ENCODE data around the gene LDB3. TPM values are rescaled to one million over a fixed set of nuclear protein-coding genes. Genes with fewer than 3 reads are reported as not detected.

LDB3 gene
- total RNA-seq, 3 donors from 2014 or later = 0.96 to 22.7 (median 3.2) TPM

DNA sequence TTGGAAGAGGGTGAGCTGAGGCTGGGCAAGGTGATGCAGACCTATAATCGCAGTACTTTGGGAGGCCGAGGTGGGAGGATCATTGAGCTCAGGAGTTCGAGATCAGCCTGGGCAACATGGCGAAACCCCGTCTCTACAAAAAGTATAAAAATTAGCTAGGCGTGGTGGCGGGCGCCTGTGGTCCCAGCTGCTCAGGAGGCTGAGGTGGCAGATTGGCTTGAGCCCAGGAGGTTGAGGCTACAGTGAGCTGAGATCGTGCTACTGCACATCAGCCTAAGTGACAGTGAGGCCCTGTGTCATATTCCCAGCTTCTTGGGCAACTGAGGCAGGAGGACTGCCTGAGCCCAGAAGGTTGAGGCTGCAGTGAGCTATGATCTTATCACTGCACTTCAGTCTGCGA is 101.7 kb downstream of the LDB3 start:
- intact Hi-C loops (cut with DNase I, micrococcal nuclease) = no loop called here
- TF ChIP-seq, protein P1, sequence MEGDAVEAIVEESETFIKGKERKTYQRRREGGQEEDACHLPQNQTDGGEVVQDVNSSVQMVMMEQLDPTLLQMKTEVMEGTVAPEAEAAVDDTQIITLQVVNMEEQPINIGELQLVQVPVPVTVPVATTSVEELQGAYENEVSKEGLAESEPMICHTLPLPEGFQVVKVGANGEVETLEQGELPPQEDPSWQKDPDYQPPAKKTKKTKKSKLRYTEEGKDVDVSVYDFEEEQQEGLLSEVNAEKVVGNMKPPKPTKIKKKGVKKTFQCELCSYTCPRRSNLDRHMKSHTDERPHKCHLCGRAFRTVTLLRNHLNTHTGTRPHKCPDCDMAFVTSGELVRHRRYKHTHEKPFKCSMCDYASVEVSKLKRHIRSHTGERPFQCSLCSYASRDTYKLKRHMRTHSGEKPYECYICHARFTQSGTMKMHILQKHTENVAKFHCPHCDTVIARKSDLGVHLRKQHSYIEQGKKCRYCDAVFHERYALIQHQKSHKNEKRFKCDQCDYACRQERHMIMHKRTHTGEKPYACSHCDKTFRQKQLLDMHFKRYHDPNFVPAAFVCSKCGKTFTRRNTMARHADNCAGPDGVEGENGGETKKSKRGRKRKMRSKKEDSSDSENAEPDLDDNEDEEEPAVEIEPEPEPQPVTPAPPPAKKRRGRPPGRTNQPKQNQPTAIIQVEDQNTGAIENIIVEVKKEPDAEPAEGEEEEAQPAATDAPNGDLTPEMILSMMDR (IDR thresholded peaks at IDR 0.05) = no peak
- no peak for DNase-seq
- H3K4me1 ChIP-seq (ENCODE audit: low read depth) = peaks cover 3% of the 10 kb centered on the region
- H3K9me3 ChIP-seq = no peaks in the 10 kb centered on the region
- no peak for ATAC-seq
- H3K36me3 ChIP-seq (ENCODE audit: low read depth) = no peaks in the 10 kb centered on the region
- no peak overlapping the region for H3K4me3 ChIP-seq

DNA sequence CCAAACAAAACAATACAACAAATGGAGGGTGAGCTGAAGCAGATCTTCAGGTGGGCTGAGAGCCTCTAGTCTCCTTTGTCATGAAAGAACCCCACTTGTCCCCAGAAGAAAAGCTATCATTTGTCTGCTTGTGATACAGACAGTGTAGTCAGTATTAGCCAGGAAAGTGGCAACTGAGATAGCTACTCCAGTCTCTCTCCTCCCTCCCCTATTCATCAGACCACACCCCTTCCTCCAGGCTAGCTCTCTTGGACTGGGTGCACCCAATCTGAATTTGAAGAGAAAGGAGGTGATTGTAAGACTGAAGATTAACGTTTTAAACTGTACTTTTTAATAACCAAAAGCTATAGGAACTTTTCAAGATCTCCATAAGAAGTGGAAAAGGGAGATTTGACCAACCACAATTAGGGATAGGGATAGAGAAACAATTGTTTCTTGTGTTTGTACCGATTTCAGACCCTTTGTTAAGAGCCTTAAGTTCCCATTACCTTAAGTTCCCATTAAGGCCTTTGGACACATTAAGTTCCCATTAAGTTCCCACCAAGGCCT is 102.2 kb downstream of the LDB3 start:
- ATAC-seq (peak; percentile 67), DNase-seq (no peak)
- H3K9me3 ChIP-seq = no peaks in the 10 kb centered on the region
- intact Hi-C loops (cut with DNase I, micrococcal nuclease) = no loop called here
- no peaks in the 10 kb centered on the region for H3K36me3 ChIP-seq (ENCODE audit: low read depth)
- TF ChIP-seq, protein P1 (IDR thresholded peaks at IDR 0.05) = no peak
- peaks cover 4% of the 10 kb centered on the region for H3K4me1 ChIP-seq (ENCODE audit: low read depth)
- H3K4me3 ChIP-seq = no peak overlapping the region

DNA sequence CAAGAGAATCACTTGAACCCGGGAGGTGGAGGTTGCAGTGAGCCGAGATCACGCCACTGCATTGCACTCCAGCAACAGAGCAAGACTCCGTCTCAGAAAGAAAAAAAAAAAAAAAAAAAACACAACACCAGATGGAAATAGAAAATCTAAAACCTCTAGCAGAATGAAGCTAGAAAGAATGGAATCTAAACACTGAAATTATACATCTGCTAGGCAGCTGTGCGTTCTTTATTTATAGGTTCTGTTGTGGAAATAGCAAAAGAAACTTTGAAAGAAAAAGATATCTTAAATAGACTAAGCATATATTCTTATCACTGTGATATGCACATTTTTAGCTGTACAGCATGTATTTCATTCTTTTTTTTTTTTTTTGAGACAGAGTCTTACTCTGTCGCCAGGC is 105.2 kb downstream of the LDB3 start:
- H3K36me3 ChIP-seq (ENCODE audit: low read depth) = no peaks in the 10 kb centered on the region
- intact Hi-C loops (cut with DNase I, micrococcal nuclease) = no loop called here
- ATAC-seq = no peak
- H3K4me3 ChIP-seq = no peak overlapping the region
- TF ChIP-seq, protein P1 (IDR thresholded peaks at IDR 0.05) = no peak
- DNase-seq = no peak
- H3K9me3 ChIP-seq = no peaks in the 10 kb centered on the region
- peaks cover 4% of the 10 kb centered on the region for H3K4me1 ChIP-seq (ENCODE audit: low read depth)

DNA sequence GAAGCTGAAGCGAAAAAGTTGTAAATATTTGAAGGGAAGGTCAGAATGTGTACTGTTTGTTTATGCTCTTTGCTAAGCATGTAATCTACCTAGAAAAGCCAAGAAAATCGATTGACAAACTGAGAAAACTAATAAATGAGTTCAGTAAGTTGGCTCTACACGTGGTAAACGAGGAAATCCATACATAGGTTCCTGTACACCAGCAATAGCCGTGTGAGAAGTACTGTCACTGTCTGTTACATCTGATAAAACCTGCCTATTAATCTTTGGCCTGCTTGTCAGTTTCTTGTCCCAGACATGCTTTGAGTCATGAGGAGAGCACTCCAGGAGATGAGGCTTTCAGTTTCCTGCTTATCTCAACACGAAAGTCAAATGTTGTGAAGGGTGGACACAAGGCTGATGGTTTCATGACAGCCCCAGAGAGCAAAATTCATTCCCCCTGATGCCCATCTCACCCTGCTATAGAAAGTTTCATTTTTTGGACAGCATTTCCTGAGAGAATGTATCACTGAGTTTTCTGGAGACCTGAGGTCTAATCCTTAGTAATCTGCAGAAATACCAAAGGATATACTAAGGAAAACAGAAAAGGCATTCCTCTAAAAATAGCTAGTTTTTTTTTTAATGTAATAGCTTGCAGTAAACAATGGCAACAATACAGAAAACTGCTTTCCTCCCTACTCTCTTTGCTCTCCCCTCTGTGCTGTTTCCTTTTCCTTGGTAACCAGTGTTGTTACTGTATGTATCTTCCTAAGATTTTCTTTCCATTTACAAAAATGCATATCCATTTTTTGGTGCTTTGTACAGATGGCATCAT is 107.0 kb downstream of the LDB3 start:
- DNase-seq (no peak), ATAC-seq (peak; percentile 86)
- H3K36me3 ChIP-seq (ENCODE audit: low read depth) = no peaks in the 10 kb centered on the region
- intact Hi-C loops (cut with DNase I, micrococcal nuclease) = no loop called here
- no peak overlapping the region for H3K4me3 ChIP-seq
- peaks cover 4% of the 10 kb centered on the region for H3K4me1 ChIP-seq (ENCODE audit: low read depth)
- TF ChIP-seq, protein P1 (IDR thresholded peaks at IDR 0.05) = no peak
- H3K9me3 ChIP-seq = no peaks in the 10 kb centered on the region

DNA sequence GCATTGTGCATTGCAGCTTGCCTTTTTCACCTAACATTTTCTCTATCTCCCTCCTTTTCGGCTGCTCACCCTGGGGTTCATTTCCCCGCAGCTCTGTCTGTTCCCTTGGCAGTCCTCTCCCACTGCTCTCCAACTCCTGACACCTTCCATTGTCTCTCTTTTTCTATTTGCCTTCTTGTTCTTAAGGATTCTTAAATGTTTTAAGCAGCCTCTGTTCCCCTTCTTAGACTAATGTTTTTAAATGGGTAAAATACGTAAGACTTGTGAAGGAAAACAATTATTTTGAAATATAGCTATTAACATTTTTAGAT is 107.5 kb downstream of the LDB3 start:
- Histone ChIP-seq H3K4me3 (no peak overlapping the region), H3K4me1 (ENCODE audit: low read depth) (peaks cover 4% of the 10 kb centered on the region), H3K36me3 (ENCODE audit: low read depth) (no peaks in the 10 kb centered on the region), H3K9me3 (no peaks in the 10 kb centered on the region)
- ATAC-seq (no peak), DNase-seq (no peak)
- TF ChIP-seq, protein P1 (IDR thresholded peaks at IDR 0.05) = no peak
- intact Hi-C loops (cut with DNase I, micrococcal nuclease) = no loop called here
